Right cardiac atrium (tissue), 5 donors: ENCODE data around the gene ARHGEF39. TPM values are rescaled to one million over a fixed set of nuclear protein-coding genes. Genes with fewer than 3 reads are reported as not detected.
"Not testable (repeated sequence)": the region's sequence is repeated elsewhere in the genome, so short reads cannot be mapped to it uniquely, and the experiment has no call there.

Experiments
- ATAC-seq, 2 donors: fragments of 200-7000 bp; cut with Tn5 transposase; one replicate each; pipeline versions ENCODE4 v1.8.0 to v1.9.1; 2020; ENCODE audit warnings: moderate library complexity in 2 of 2, mild to moderate bottlenecking in 1 of 2
- DNase-seq, 3 donors: peaks; one replicate each; pipeline ENCODE4 v3.0.0-alpha.2; 2020
- H3K27ac ChIP-seq: one replicate; pipeline ENCODE4 v1.5.1; 2013; ENCODE audit warnings: mild to moderate bottlenecking, low read length, control low read depth, moderate library complexity
- H3K27me3 ChIP-seq: one replicate; pipeline ENCODE4 v1.6.1; 2013; ENCODE audit not compliant: control insufficient read depth, insufficient read depth
- H3K4me1 ChIP-seq: one replicate; pipeline ENCODE4 v1.6.1; 2013; ENCODE audit warnings: low read length; ENCODE audit not compliant: control insufficient read depth, insufficient read depth
- H3K4me3 ChIP-seq: one replicate; pipeline ENCODE4 v1.5.1; 2013; ENCODE audit warnings: low read length, control low read depth
- H3K9me3 ChIP-seq: one replicate; pipeline ENCODE4 v1.6.1; 2013; ENCODE audit warnings: low read length; ENCODE audit not compliant: control insufficient read depth
- WGBS: extraction: QIAGEN DNeasy Blood & Tissue Kit; methylation state at CpG from one replicate; pipeline ENCODE4 v1.1.7; 2013; 5-methylcytosine and 5-hydroxymethylcytosine counted together
- intact Hi-C, 4 donors: fragments of 100-400 bp; cut with DNase I; formaldehyde crosslinking; loops; one replicate each; pipeline versions ENCODE4 v1.11.0 to v1.14.0; 2022 to 2023
- microRNA-seq, 2 donors: library from miRNA; unstranded; fragments of <30 nt; microRNA quantifications; one replicate each; pipeline ENCODE4 v1.2.0, GENCODE V29; 2020 to 2021
- polyA plus RNA-seq: library from polyadenylated mRNA; stranded (reverse); fragments of 200-250 nt; gene quantifications from one replicate; pipeline ENCODE4 v1.2.3, GENCODE V29; 2013
- total RNA-seq, 4 donors: library from RNA; stranded (reverse); fragmentation: NEBNext Ultra II Directional; extraction: Animal tissue kit (Norgen Biotek cat#: 25700); gene quantifications; one replicate each; pipeline ENCODE4 v1.2.1, GENCODE V29; 2021
- donor health status: healthy with polysubstance abuse.
- donor health status: DM: no; HTN: yes; CAD: no.
- donor health status: DM: no; HTN: no; CAD: no.
- donor health status: DM: no; HTN: yes; CAD: no; lungs with severe emphysema.
- donor health status: DM: yes; HTN: yes; CAD: no.

The ARHGEF39 gene
- total and polyA plus RNA-seq, 5 donors = 0.29 to 0.52 (median 0.42) TPM; not detected in 1

DNA sequence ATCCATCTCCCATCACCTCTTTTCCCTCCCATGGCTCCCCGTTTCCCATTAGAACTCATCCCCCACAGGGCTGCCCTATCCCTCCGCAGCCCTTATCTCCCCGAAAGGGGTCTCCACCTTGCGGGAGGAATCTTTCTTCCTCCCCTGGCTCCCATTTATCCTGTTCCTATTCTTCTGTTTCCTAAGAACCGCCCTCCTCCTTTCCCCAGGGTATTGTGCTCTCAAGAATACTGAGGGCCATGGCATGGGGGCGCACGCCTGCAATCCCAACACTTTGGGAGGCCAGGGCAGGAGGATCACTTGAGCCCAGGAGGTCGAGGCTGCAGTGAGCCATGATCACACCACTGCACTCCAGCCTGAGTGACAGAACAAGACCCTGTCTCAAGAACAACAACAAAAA is 47.4 kb downstream of the ARHGEF39 start:
- DNase-seq = no peak
- Histone ChIP-seq H3K4me3 (peak overlapping the region; percentile 47), H3K9me3 (no peaks in the 10 kb centered on the region), H3K27me3 (no peaks in the 10 kb centered on the region), H3K4me1 (no peaks in the 10 kb centered on the region), H3K27ac (no peak overlapping the region)
- WGBS = 55% methylated on average over 8 of the region's 8 CpGs
- ATAC-seq = no peak
- intact Hi-C loops = no loop called here

DNA sequence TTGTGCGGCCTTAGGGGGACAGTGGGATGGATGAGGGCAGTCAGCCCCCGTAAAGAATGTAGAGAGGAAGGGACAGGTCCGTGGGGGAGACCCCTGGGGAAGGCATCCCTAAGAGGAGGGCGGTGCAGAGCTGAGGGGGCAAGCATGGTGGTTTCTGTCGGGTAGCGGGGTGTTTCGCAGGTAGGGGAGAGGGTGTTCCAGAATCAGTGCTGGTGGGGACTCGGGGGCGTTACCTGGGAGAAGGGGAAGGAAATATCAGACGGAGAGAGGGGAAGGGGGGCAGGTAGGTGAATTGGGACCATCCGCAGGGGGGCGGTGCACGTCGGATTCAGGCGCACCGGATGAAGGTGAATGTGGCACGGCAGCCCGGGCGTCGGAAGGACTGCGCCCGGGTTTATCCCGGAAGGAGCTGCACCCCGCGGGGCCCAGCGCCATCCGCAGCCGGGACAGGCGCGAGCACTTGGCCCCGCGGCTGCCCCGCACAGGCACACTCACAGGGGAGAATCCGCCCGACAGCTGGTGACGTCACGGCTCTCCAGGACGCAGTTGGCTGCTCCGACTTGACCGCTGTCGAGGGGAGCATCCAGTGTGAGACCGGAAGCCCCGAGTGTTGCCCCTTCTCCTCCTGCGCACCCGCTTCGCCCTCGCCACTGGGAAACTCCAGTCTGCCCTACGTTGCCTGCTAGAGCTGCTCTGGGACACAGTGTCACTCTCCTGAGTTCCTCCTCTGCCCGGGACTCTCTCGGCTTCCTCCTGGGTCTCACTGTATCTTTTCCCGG is 48.1 kb downstream of the ARHGEF39 start:
- Histone ChIP-seq H3K4me1 (no peaks in the 10 kb centered on the region), H3K9me3 (no peaks in the 10 kb centered on the region), H3K27ac (no peak overlapping the region), H3K4me3 (peak overlapping the region; percentile 47), H3K27me3 (no peaks in the 10 kb centered on the region)
- WGBS = 7% methylated on average over 51 of the region's 51 CpGs
- intact Hi-C loops = no loop called here
- DNase-seq (peak; percentile 84 to 92 (median 89)), ATAC-seq (peak; percentile 70 to 81)

DNA sequence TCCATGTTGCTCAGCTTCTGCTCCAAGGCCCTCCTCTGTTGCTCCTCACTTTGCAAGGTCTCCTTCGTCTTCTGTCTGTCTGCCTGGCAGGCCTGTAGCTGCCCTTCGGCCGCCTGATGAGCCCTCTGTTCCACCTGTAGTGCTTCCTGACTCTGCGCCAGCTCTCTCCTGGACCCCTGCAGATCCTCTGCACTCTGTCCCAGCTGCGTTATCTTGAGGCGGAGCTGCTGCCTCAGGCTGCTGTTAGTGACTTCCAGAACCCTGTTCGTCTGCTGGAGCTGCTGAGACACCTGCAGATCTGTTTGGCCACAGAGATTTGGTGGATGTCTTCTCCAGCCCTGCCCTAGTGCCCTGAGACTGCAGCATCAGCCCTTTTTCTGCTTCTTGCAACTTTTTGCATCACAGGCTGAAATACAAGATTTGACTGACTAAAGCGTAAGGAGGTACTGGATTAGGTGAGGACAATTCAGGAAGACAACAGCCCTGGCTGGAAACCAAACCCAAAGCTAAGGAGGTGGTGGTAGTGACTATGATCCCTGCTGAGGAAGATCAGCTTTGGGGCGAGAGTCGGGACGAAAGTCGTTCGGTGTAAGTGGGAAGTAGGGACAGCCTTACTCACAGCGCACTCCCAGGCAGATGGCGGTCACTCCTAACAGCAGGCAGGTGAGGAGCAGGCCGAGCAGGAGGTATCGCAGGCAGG is 48.9 kb downstream of the ARHGEF39 start:
- peak in 1 of 2 donors; percentile 4 for ATAC-seq
- no peak overlapping the region for H3K27ac ChIP-seq
- H3K4me1 ChIP-seq = peaks cover 2% of the 10 kb centered on the region
- peak in 1 of 3 donors; percentile 28 for DNase-seq
- H3K27me3 ChIP-seq = no peaks in the 10 kb centered on the region
- H3K9me3 ChIP-seq = no peaks in the 10 kb centered on the region
- no peak overlapping the region for H3K4me3 ChIP-seq
- 70% methylated on average over 17 of the region's 17 CpGs for WGBS
- intact Hi-C loops = no loop called here

DNA sequence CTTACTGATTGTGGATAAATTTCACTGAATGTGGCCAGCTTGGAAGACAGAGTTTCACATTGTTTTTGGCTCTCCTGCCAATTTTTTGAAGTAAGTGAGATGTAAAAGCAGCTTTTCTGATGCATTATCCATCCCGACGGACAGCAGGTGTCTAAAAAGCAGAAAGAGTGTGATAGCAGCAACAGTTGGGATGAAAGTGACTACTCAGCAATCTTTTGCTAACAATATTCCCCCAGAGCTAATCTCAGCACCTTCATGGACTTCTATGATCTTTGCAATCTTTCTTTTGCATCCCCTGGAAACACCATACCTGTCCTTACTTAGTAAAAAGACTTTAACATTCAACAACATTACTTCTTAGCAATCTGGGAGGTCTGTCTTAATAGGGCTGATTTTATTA is 52.2 kb downstream of the ARHGEF39 start:
- Histone ChIP-seq H3K4me1 (peaks cover 3% of the 10 kb centered on the region), H3K27me3 (no peaks in the 10 kb centered on the region), H3K9me3 (no peaks in the 10 kb centered on the region), H3K27ac (no peak overlapping the region), H3K4me3 (no peak overlapping the region)
- DNase-seq (no peak), ATAC-seq (no peak)
- intact Hi-C loops = no loop called here
- WGBS = 93% methylated on average over 2 of the region's 2 CpGs

DNA sequence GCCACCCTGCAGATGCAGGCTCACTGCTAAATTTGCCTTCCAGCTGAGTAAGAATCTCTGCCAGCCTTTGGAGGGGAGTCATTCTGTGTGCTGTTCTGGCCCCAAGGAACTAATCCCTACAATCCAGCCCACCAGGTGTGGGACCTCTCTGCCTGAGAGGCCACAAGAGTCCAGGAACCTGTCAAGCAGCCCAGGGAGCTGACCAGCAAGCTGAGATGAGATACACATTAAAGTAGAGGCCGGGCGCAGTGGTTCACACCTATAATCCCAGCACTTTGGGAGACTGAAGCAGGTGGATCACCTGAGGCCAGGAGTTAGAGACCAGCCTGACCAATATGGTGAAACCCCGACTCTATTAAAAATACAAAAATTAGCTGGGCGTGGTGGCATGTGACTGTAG is 52.9 kb downstream of the ARHGEF39 start:
- H3K27me3 ChIP-seq, ATAC-seq, H3K4me3 ChIP-seq, H3K27ac ChIP-seq, intact Hi-C loops, H3K4me1 ChIP-seq, H3K9me3 ChIP-seq: not testable (repeated sequence)
- WGBS = 90% methylated on average over 4 of the region's 4 CpGs
- DNase-seq = peak in 1 of 3 donors; percentile 30

DNA sequence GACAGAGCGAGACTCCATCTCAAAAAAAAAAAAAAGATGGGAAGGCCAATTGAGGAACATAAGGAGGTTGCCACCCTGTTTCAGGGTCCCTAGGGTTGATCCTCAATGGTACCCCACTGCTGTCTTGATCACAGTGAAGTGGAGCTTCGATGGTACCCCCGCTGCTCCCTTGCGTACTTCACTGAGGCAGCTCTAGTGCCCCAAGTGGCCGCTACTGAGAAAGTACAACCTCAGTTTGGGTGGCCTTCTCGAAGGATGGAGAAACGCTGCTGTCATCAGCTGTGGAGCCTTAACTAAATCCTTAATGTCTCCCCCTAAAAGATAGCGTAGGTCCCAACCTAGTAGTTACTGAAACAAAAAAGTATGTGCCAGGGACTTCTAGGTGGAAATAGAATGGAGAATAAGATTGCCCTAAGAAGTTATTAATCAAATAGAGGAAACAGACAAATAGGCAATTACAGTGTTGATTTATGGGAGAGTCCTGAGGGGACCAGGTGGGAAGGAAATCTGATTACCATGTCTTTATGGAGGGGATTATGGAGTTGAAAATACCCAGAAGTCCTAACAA is 53.7 kb downstream of the ARHGEF39 start:
- Histone ChIP-seq H3K4me1 (peaks cover 3% of the 10 kb centered on the region), H3K4me3 (no peak overlapping the region), H3K27ac (no peak overlapping the region), H3K9me3 (no peaks in the 10 kb centered on the region), H3K27me3 (no peaks in the 10 kb centered on the region)
- ATAC-seq (peak; percentile 36 to 58), DNase-seq (peak in 2 of 3 donors; percentile 45 to 75)
- intact Hi-C loops = no loop called here
- WGBS = 19% methylated on average over 8 of the region's 8 CpGs

DNA sequence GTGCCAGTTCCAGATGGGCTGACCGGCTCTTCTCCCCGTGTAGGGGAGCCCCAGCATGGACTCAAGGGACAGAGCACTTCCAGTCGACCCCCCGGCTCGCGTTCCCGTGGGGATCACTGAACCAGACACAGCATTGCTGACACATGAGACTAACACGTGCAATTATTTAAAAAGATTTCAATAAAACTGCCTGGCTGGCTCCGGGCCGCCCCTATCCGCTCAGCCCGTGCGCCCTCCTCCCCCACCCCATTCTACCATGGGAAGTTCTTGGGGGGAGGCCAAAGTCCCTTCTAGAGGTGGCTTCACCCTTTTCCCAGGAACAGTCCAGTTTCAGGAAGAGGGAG is 55.2 kb downstream of the ARHGEF39 start:
- Histone ChIP-seq H3K27me3 (no peaks in the 10 kb centered on the region), H3K4me1 (peaks cover 3% of the 10 kb centered on the region), H3K27ac (no peak overlapping the region), H3K4me3 (no peak overlapping the region), H3K9me3 (no peaks in the 10 kb centered on the region)
- ATAC-seq (no peak), DNase-seq (no peak)
- intact Hi-C loops = no loop called here
- WGBS = 81% methylated on average over 13 of the region's 13 CpGs

Small RNAs within 50 kb of the gene (microRNA-seq; reads per million reads assigned to microRNA genes)
- gene MIR6852 = 0 to 0.42 reads per million in 2 donors

Other genes starting within 250 kb of the ARHGEF39 start
- gene RUSC2, start 175.1 kb downstream of the ARHGEF39 start, total RNA-seq = 10 to 100 TPM; 30.7 to 41.4 (median 35.5) TPM
- gene RUSC2, start 175.1 kb downstream of the ARHGEF39 start, polyA plus RNA-seq = 23.6 TPM
- 10 to 100 TPM; 25.0 to 35.3 (median 27.4) TPM for gene TESK1, start 59.9 kb downstream of the ARHGEF39 start, total RNA-seq
- 30.5 TPM for gene TESK1, start 59.9 kb downstream of the ARHGEF39 start, polyA plus RNA-seq
- gene CD72, start 46.8 kb downstream of the ARHGEF39 start, total RNA-seq = under 1 TPM; 0.58 to 0.68 (median 0.60) TPM
- 0.66 TPM for gene CD72, start 46.8 kb downstream of the ARHGEF39 start, polyA plus RNA-seq
- 1 to 10 TPM in 1 of 4 donors, under 1 TPM in 1, not detected in 2; 0.26 to 1.5 TPM for gene SIT1, start 14.3 kb downstream of the ARHGEF39 start, total RNA-seq
- 0.14 TPM for gene SIT1, start 14.3 kb downstream of the ARHGEF39 start, polyA plus RNA-seq
- gene RMRP, start 7.2 kb downstream of the ARHGEF39 start, total RNA-seq = over 10,000 TPM; 19,654 to 22,919 (median 21,195) TPM
- gene RMRP, start 7.2 kb downstream of the ARHGEF39 start, polyA plus RNA-seq = 218 TPM
- 10 to 100 TPM; 54.7 to 61.6 (median 60.1) TPM for gene CCDC107, start 6.9 kb downstream of the ARHGEF39 start, total RNA-seq
- 75.0 TPM for gene CCDC107, start 6.9 kb downstream of the ARHGEF39 start, polyA plus RNA-seq
- gene CA9, start 8.7 kb upstream of the ARHGEF39 start, total RNA-seq = 1 to 10 TPM in 3 of 4 donors, not detected in 1; 1.0 to 1.2 (median 1.1) TPM
- 1.4 TPM for gene CA9, start 8.7 kb upstream of the ARHGEF39 start, polyA plus RNA-seq
- 100 to 1,000 TPM; 573 to 840 (median 738) TPM for gene TPM2, start 24.7 kb upstream of the ARHGEF39 start, total RNA-seq
- gene TPM2, start 24.7 kb upstream of the ARHGEF39 start, polyA plus RNA-seq = 2,123 TPM
- 100 to 1,000 TPM; 263 to 375 (median 298) TPM for gene TLN1, start 67.0 kb upstream of the ARHGEF39 start, total RNA-seq
- 171 TPM for gene TLN1, start 67.0 kb upstream of the ARHGEF39 start, polyA plus RNA-seq
- gene CREB3, start 67.5 kb upstream of the ARHGEF39 start, total RNA-seq = 10 to 100 TPM; 24.5 to 35.4 (median 25.7) TPM
- gene CREB3, start 67.5 kb upstream of the ARHGEF39 start, polyA plus RNA-seq = 29.6 TPM
- 100 to 1,000 TPM in 2 of 4 donors, 10 to 100 TPM in 2; 93.7 to 117 (median 102) TPM for gene GBA2, start 84.0 kb upstream of the ARHGEF39 start, total RNA-seq
- 70.3 TPM for gene GBA2, start 84.0 kb upstream of the ARHGEF39 start, polyA plus RNA-seq
- gene RGP1, start 84.1 kb upstream of the ARHGEF39 start, total RNA-seq = 10 to 100 TPM; 25.7 to 35.0 (median 30.4) TPM
- gene RGP1, start 84.1 kb upstream of the ARHGEF39 start, polyA plus RNA-seq = 17.7 TPM
- gene MSMP, start 89.1 kb upstream of the ARHGEF39 start, total RNA-seq = not detected
- 0.27 TPM for gene MSMP, start 89.1 kb upstream of the ARHGEF39 start, polyA plus RNA-seq
- 10 to 100 TPM; 21.3 to 29.9 (median 26.3) TPM for gene NPR2, start 126.4 kb upstream of the ARHGEF39 start, total RNA-seq
- 24.7 TPM for gene NPR2, start 126.4 kb upstream of the ARHGEF39 start, polyA plus RNA-seq
- 1 to 10 TPM; 2.6 to 6.0 (median 4.9) TPM for gene SPAG8, start 147.1 kb upstream of the ARHGEF39 start, total RNA-seq
- gene SPAG8, start 147.1 kb upstream of the ARHGEF39 start, polyA plus RNA-seq = 5.4 TPM
- 10 to 100 TPM; 56.7 to 60.7 (median 59.0) TPM for gene HINT2, start 149.8 kb upstream of the ARHGEF39 start, total RNA-seq
- 108 TPM for gene HINT2, start 149.8 kb upstream of the ARHGEF39 start, polyA plus RNA-seq
- gene FAM221B, start 163.5 kb upstream of the ARHGEF39 start, total RNA-seq = not detected
- gene FAM221B, start 163.5 kb upstream of the ARHGEF39 start, polyA plus RNA-seq = not detected
- gene TMEM8B, start 164.0 kb upstream of the ARHGEF39 start, total RNA-seq = 10 to 100 TPM; 19.5 to 21.3 (median 21.0) TPM
- gene TMEM8B, start 164.0 kb upstream of the ARHGEF39 start, polyA plus RNA-seq = 12.7 TPM
- not detected for gene OR13J1, start 205.2 kb upstream of the ARHGEF39 start, total RNA-seq
- not detected for gene OR13J1, start 205.2 kb upstream of the ARHGEF39 start, polyA plus RNA-seq
- gene HRCT1, start 241.0 kb upstream of the ARHGEF39 start, total RNA-seq = 1 to 10 TPM; 2.0 to 5.9 (median 5.1) TPM
- 3.3 TPM for gene HRCT1, start 241.0 kb upstream of the ARHGEF39 start, polyA plus RNA-seq
- gene SPAAR, start 244.3 kb upstream of the ARHGEF39 start, total RNA-seq = 1 to 10 TPM; 3.7 to 8.0 (median 5.8) TPM
- gene SPAAR, start 244.3 kb upstream of the ARHGEF39 start, polyA plus RNA-seq = 8.7 TPM